Testis (tissue), 3 donors: ENCODE data around the gene CCM2. TPM values are rescaled to one million over a fixed set of nuclear protein-coding genes. Genes with fewer than 3 reads are reported as not detected.
A peak's percentile ranks its signal among the peaks of the same experiment; 100 is the strongest.

Source experiments
- DNase-seq: peaks from one replicate; pipeline ENCODE4 v3.0.0-alpha.2; 2019
- H3K27ac ChIP-seq, 2 donors: fragments of 200-600 bp; sonication (generic); one replicate each; pipeline ENCODE4 v1.5.1; 2019
- H3K27me3 ChIP-seq: fragments of 200-600 bp; sonication (generic); one replicate; pipeline ENCODE4 v1.5.1; 2019
- H3K36me3 ChIP-seq: fragments of 200-600 bp; sonication (generic); one replicate; pipeline ENCODE4 v1.5.1; 2017; ENCODE audit warnings: low read depth; ENCODE audit errors: missing control alignments
- H3K4me1 ChIP-seq: fragments of 200-600 bp; sonication (generic); one replicate; pipeline ENCODE4 v1.5.1; 2019
- H3K4me3 ChIP-seq, 2 donors: fragments of 200-600 bp; sonication (generic); one replicate each; pipeline ENCODE4 v1.5.1; 2017 to 2019
- H3K9me3 ChIP-seq: fragments of 200-600 bp; sonication (generic); one replicate; pipeline ENCODE4 v1.5.1; 2017
- POLR2A ChIP-seq: fragments of 450-650 bp; IDR thresholded peaks from one replicate; pipeline ENCODE4 v1.6.1; 2017; ENCODE audit warnings: antibody characterized with exemption, mild to moderate bottlenecking, moderate library complexity
- WGBS, 2 donors: methylation state at CpG; one replicate each; pipeline ENCODE4 v1.1.5; 2018; 5-methylcytosine and 5-hydroxymethylcytosine counted together
- intact Hi-C: fragments of 100-400 bp; cut with DNase I; formaldehyde crosslinking; loops from one replicate; pipeline ENCODE4 v1.15.1; 2023; ENCODE audit warnings: low total_unique reads
- polyA plus RNA-seq: library from polyadenylated mRNA; stranded (reverse); fragments of 350-450 nt; fragmentation: Illumina TruSeq; extraction: RNeasy Lipid Tissue Mini Kit (QIAGEN cat#74804); gene quantifications from one replicate; pipeline ENCODE4 v1.2.3, GENCODE V29; 2014; ENCODE audit warnings: low read depth, low replicate concordance; ENCODE audit not compliant: insufficient read depth
- total RNA-seq, 2 donors: library from RNA; depleted of rRNA; stranded (reverse); fragments of >200 nt; gene quantifications; one replicate each; pipeline ENCODE4 v1.2.3, GENCODE V29; 2016
- TF ChIP-seq, protein P1 (sequence below), 3 experiments: fragments of 450-650 bp in 2 of 3; fragments of 200-600 bp in 1 of 3; sonication (generic) in 1 of 3; IDR thresholded peaks; one replicate each; pipeline ENCODE4 v1.5.1; 2016 to 2019; ENCODE audit warnings: antibody characterized with exemption in 3 of 3, mild to moderate bottlenecking in 2 of 3, moderate library complexity in 1 of 3

The CCM2 gene
- total and polyA plus RNA-seq, 3 donors from 2014 or later: 57.6 to 95.1 (median 85.4) TPM

GRCh38 chr7:44965441-44965903, 34.5 kb upstream of the CCM2 start:
- H3K4me3 ChIP-seq: no peak overlapping the region
- no peaks in the 10 kb centered on the region for H3K9me3 ChIP-seq
- H3K4me1 ChIP-seq: peaks cover 9% of the 10 kb centered on the region
- no peak for DNase-seq
- WGBS, 2 donors: 80 to 98% methylated on average over 2 to 16 of the region's 16 CpGs
- no peaks in the 10 kb centered on the region for H3K36me3 ChIP-seq
- H3K27me3 ChIP-seq: no peaks in the 10 kb centered on the region
- TF ChIP-seq POLR2A: no peak
- no peak overlapping the region for H3K27ac ChIP-seq
- intact Hi-C loops: no loop called here

DNA sequence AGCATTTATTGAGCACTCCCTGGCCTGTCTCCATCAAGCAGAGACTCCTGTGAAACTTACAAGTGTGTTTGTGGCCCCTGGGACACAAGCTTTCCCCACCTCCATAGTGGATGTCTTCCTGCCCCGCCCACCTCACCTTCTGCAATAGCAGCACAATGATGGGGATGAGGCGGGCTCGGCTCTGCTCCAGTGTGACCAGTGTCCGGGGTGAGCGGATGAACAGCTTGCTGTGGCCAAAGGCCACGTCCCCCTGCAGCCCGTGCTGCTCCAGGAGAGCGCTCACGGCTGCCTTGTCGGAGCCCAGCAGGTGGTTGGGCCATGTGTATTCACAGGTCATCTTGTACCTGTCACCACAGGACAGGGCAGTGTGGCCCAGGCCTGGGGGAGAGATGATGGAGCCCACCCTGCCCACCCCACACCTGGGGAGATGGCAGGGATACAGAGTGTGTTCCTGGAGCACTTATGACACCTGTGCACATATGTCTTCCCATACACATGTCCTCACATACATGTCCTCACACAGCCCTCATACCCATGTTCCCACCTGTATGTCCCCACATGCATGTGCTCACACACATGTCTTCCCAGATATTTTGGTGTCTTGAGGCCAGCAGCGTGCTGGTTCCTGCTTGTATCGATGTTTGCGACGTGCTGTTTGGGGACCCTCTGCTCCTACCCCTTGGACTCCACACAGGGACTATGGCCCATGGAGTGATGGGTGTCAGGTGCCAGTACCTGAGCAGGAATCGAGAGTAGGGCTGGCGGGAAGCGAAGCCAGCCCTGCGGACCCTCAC, 33.9 kb upstream of the CCM2 start:
- Histone ChIP-seq H3K9me3 (no peaks in the 10 kb centered on the region), H3K4me1 (peaks cover 9% of the 10 kb centered on the region), H3K27ac (no peak overlapping the region), H3K4me3 (no peak overlapping the region), H3K27me3 (no peaks in the 10 kb centered on the region), H3K36me3 (no peaks in the 10 kb centered on the region)
- intact Hi-C loops: no loop called here
- TF ChIP-seq, protein P1, sequence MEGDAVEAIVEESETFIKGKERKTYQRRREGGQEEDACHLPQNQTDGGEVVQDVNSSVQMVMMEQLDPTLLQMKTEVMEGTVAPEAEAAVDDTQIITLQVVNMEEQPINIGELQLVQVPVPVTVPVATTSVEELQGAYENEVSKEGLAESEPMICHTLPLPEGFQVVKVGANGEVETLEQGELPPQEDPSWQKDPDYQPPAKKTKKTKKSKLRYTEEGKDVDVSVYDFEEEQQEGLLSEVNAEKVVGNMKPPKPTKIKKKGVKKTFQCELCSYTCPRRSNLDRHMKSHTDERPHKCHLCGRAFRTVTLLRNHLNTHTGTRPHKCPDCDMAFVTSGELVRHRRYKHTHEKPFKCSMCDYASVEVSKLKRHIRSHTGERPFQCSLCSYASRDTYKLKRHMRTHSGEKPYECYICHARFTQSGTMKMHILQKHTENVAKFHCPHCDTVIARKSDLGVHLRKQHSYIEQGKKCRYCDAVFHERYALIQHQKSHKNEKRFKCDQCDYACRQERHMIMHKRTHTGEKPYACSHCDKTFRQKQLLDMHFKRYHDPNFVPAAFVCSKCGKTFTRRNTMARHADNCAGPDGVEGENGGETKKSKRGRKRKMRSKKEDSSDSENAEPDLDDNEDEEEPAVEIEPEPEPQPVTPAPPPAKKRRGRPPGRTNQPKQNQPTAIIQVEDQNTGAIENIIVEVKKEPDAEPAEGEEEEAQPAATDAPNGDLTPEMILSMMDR (IDR thresholded peaks at IDR 0.05): no peak
- no peak for TF ChIP-seq POLR2A
- no peak for DNase-seq
- 96 to 100% methylated on average over 9 to 18 of the region's 18 CpGs for WGBS, 2 donors

DNA sequence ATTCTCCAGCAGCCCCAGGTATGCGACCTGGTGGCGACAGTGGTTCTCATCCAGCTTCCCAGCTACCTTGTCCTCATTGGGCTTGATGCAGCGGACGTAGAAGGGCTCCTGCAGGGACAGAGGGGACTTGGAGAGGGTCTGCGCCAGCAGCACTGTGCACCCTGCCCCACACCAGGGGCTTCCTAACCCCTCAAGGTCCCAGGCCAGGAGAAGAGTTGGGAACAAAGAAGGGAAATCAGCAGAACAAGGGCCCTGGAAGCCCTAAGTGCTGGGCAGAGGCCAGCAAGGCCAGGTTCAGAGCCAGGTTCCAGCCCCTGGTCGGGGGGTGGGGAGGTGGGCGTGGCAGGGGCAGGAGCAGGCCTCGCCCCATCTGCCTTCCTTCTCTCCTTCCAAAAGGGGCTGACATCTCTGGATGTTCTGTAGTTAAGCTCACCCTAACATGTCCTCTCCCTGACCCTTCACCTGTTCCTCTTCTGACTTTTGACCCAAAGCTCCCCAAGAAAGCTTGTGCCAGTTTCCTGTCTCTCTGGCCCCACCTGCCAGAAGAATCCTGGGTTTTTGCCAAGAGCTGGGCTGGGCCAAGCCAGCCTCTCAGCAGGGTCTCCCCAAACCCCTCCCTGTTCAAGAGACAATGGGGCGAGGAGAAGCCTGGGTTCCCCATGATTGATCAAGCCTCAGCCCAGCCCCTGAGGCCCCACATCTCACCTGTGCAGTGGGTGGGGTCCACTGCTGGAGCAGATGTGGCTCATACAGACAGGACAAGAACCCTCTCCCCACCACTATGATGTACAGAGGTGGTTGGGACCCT, 33.1 kb upstream of the CCM2 start:
- intact Hi-C loops: no loop called here
- Histone ChIP-seq H3K27ac (no peak overlapping the region), H3K9me3 (no peaks in the 10 kb centered on the region), H3K27me3 (no peaks in the 10 kb centered on the region), H3K4me1 (peaks cover 9% of the 10 kb centered on the region), H3K4me3 (no peak overlapping the region), H3K36me3 (no peaks in the 10 kb centered on the region)
- WGBS, 2 donors: 91% methylated on average over 8 to 9 of the region's 9 CpGs
- no peak for DNase-seq
- TF ChIP-seq POLR2A: no peak
- TF ChIP-seq, protein P1 (IDR thresholded peaks at IDR 0.05): no peak

DNA sequence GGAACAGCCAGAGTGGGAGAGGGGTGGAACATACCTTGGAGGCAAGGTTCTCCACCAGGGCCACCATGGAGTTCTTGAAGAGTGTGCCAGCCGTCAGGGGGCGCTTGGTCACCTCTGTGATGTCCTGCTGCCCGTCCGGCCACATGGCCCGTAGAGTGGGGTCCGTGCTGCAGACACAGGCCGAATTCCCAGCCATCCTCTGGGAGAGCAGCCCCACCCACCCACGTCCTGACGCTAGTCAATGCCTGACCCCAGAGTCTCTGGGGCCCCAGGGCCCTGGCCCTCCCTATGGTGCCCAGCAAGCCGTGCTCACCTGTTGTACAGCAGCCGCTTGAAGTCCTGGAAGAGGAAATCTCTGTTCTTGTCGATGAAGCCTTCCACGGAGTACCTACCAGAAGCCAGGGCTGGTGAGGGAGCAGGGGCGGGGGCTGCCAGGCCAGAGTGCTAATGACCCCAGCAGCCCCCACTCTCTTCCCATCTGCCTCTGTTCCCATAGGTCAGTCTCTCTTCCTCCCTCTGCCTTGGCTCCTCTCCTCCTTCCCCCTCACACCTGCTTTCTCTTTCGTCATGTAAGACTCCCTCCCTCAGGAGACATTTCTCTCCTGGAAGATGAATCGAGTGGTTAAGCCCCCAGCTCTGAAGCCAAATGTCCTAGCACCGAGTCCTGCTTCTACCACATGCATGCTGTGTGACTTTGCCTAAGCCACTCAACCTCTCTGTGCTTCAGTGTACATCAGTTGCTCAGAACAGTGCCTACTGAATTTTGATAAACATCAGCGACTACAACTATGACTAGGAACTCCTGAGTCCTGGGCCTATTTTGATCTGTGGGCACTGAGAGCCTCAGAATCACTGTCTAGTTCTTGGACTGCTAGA, 32.2 kb upstream of the CCM2 start:
- TF ChIP-seq, protein P1 (IDR thresholded peaks at IDR 0.05): no peak
- no peak for TF ChIP-seq POLR2A
- Histone ChIP-seq H3K27me3 (no peaks in the 10 kb centered on the region), H3K4me1 (peaks cover 2% of the 10 kb centered on the region), H3K27ac (no peak overlapping the region), H3K36me3 (no peaks in the 10 kb centered on the region), H3K9me3 (no peaks in the 10 kb centered on the region), H3K4me3 (no peak overlapping the region)
- intact Hi-C loops: no loop called here
- DNase-seq: peak; percentile 52
- 76% methylated on average over 13 to 18 of the region's 18 CpGs for WGBS, 2 donors
